HCT116 (cell line): ENCODE results near the gene SSTR5. TPM values are rescaled to one million over a fixed set of nuclear protein-coding genes. Genes with fewer than 3 reads are reported as not detected.

Source experiments
- ATAC-seq: fragments of 200-7000 bp; cut with Tn5 transposase; 2 replicates; pipeline ENCODE4 v1.9.1; 2020; ENCODE audit warnings: mild to moderate bottlenecking, moderate library complexity
- BruUV-seq: library from RNA; stranded (reverse); fragments of 400-500 nt; replicated peaks from 2 replicates; lab custom pipeline; 2021; lab: Mats Ljungman, UMichigan
- CTCF ChIA-PET: fragments of 300-600 bp; sonication (Branson Sonifier 250); formaldehyde crosslinking; loops from one replicate; lab custom pipeline; 2021; ENCODE audit warnings: antibody characterized with exemption; lab: Charles Lee
- POLR2A ChIA-PET: fragments of 300-600, 350-600 bp; sonication (Branson Sonifier 250); formaldehyde crosslinking; loops from one replicate; lab custom pipeline; 2021; ENCODE audit warnings: antibody characterized with exemption; lab: Charles Lee
- RAD21 ChIA-PET, 2 experiments: fragments of 300-600 bp; sonication (Branson Sonifier 250); formaldehyde crosslinking; loops; one replicate each; lab custom pipeline; 2023; ENCODE audit warnings: low total read pairs in 2 of 2; ENCODE audit not compliant: uncharacterized antibody in 2 of 2, unreplicated experiment in 2 of 2, low non-redundant PET in 1 of 2; lab: Charles Lee
- DNase-seq: peaks from one replicate; pipeline ENCODE4 v3.0.0-alpha.2; 2010; ENCODE audit warnings: low read depth, low spot score
- H2AFZ ChIP-seq: fragments of 200-600 bp; shearing (Covaris generic), sonication (generic); 2 replicates; pipeline ENCODE4 v1.6.1; 2017; ENCODE audit warnings: low read depth, mixed run types, mixed read lengths, antibody characterized with exemption, low read length; ENCODE audit not compliant: poor library complexity, severe bottlenecking
- H3K27ac ChIP-seq: 2 replicates; pipeline ENCODE4 v1.5.1; 2012; ENCODE audit warnings: low read depth, low read length
- H3K27me3 ChIP-seq: fragments of 200-600 bp; sonication (generic); 2 replicates; pipeline ENCODE4 v1.6.1; 2016; ENCODE audit warnings: mixed run types, low read length, mixed read lengths; ENCODE audit not compliant: insufficient read depth
- H3K36me3 ChIP-seq, 2 experiments: fragments of 200-500 bp in 1 of 2; fragments of 200-600 bp in 1 of 2; sonication (Bioruptor generic) in 1 of 2; sonication (generic) in 1 of 2; 2 replicates each; pipeline versions ENCODE4 v1.5.1 to v1.6.1; 2014 to 2016; ENCODE audit warnings: low read length in 2 of 2, inconsistent platforms in 1 of 2, mixed read lengths in 1 of 2, mixed run types in 1 of 2; ENCODE audit not compliant: insufficient read depth in 2 of 2, control insufficient read depth in 1 of 2
- H3K4me1 ChIP-seq, 2 experiments: fragments of 200-600 bp in 1 of 2; sonication (generic) in 1 of 2; 2 replicates each; pipeline versions ENCODE4 v1.5.1 to v1.6.1; 2012 to 2017; ENCODE audit warnings: low read length in 2 of 2, inconsistent platforms in 1 of 2, mild to moderate bottlenecking in 1 of 2, mixed read lengths in 1 of 2, mixed run types in 1 of 2, moderate library complexity in 1 of 2; ENCODE audit not compliant: insufficient read depth in 2 of 2, control insufficient read depth in 1 of 2
- H3K4me2 ChIP-seq: fragments of 200-600 bp; sonication (generic); 2 replicates; pipeline ENCODE4 v1.6.1; 2017; ENCODE audit warnings: mixed run types, low read length, mixed read lengths
- H3K4me3 ChIP-seq, 2 experiments: fragments of 200-600 bp in 1 of 2; sonication (generic) in 1 of 2; replicated peaks in 1 of 2; 2 replicates each; pipeline ENCODE4 v1.5.1; 2011 to 2016; ENCODE audit warnings: low read length in 2 of 2, control low read depth in 1 of 2, low read depth in 1 of 2, mild to moderate bottlenecking in 1 of 2, mixed read lengths in 1 of 2, mixed run types in 1 of 2
- H3K79me2 ChIP-seq: fragments of 200-600 bp; sonication (generic); 2 replicates; pipeline ENCODE4 v1.6.1; 2017; ENCODE audit warnings: mild to moderate bottlenecking, mixed run types, low read length, moderate library complexity, mixed read lengths; ENCODE audit not compliant: insufficient read depth
- H3K9ac ChIP-seq: fragments of 200-600 bp; sonication (generic); 2 replicates; pipeline ENCODE4 v1.6.1; 2016; ENCODE audit warnings: low read length, mixed read lengths
- H3K9me2 ChIP-seq: fragments of 200-600 bp; sonication (generic), shearing (Covaris generic); 2 replicates; pipeline ENCODE4 v1.6.1; 2017; ENCODE audit warnings: mixed run types, mild to moderate bottlenecking, moderate library complexity; ENCODE audit not compliant: insufficient read depth
- H3K9me3 ChIP-seq, 2 experiments: fragments of 200-500 bp in 1 of 2; fragments of 200-600 bp in 1 of 2; sonication (Bioruptor generic) in 1 of 2; sonication (generic) in 1 of 2; 2 replicates each; pipeline ENCODE4 v1.6.1; 2014 to 2017; ENCODE audit warnings: low read length in 2 of 2, mixed read lengths in 2 of 2, inconsistent platforms in 1 of 2, low read depth in 1 of 2, mild to moderate bottlenecking in 1 of 2, mixed run types in 1 of 2, moderate library complexity in 1 of 2; ENCODE audit not compliant: control insufficient read depth in 1 of 2, insufficient read depth in 1 of 2
- H4K20me1 ChIP-seq: fragments of 200-600 bp; sonication (generic), shearing (Covaris generic); 2 replicates; pipeline ENCODE4 v1.6.1; 2017; ENCODE audit warnings: mixed run types, mild to moderate bottlenecking, moderate library complexity; ENCODE audit not compliant: insufficient read depth
- CBX3 ChIP-seq: IDR thresholded peaks from 2 replicates; pipeline ENCODE4 v1.6.1; 2012; ENCODE audit warnings: low read depth
- CTCF ChIP-seq, 3 experiments: fragments of 200-600 bp in 1 of 3; sonication (generic) in 1 of 3; IDR thresholded peaks in 2 of 3; conservative IDR thresholded peaks in 1 of 3; 2 replicates each; pipeline ENCODE4 v1.5.1; 2012 to 2017; ENCODE audit warnings: low read depth in 2 of 3, low read length in 2 of 3, antibody characterized with exemption in 1 of 3, borderline replicate concordance in 1 of 3, control low read depth in 1 of 3, mild to moderate bottlenecking in 1 of 3, mixed read lengths in 1 of 3, mixed run types in 1 of 3, moderate library complexity in 1 of 3; ENCODE audit not compliant: insufficient read depth in 1 of 3
- JUND ChIP-seq: IDR thresholded peaks from 2 replicates; pipeline ENCODE4 v1.6.1; 2012
- POLR2AphosphoS5 ChIP-seq: IDR thresholded peaks from 2 replicates; pipeline ENCODE4 v1.6.1; 2011; ENCODE audit warnings: mild to moderate bottlenecking, low read depth, low read length, moderate library complexity
- RAD21 ChIP-seq: IDR thresholded peaks from 2 replicates; pipeline ENCODE4 v1.6.1; 2012; ENCODE audit warnings: low read depth, mild to moderate bottlenecking
- SIN3A ChIP-seq: IDR thresholded peaks from 2 replicates; pipeline ENCODE4 v1.6.1; 2012; ENCODE audit warnings: low read depth
- SP1 ChIP-seq: IDR thresholded peaks from 2 replicates; pipeline ENCODE4 v1.6.1; 2012; ENCODE audit warnings: low read depth
- TCF7L2 ChIP-seq: IDR thresholded peaks from 2 replicates; pipeline ENCODE4 v1.7.0; 2011; ENCODE audit warnings: borderline replicate concordance, inconsistent platforms; ENCODE audit not compliant: insufficient read depth, insufficient read length; ENCODE audit errors: extremely low read depth
- ZBTB33 ChIP-seq: IDR thresholded peaks from 2 replicates; pipeline ENCODE4 v1.6.1; 2011; ENCODE audit warnings: mild to moderate bottlenecking, low read length, moderate library complexity; ENCODE audit not compliant: insufficient replicate concordance; ENCODE audit errors: extremely low read depth
- intact Hi-C: fragments of 100-400 bp; cut with micrococcal nuclease; formaldehyde crosslinking; loops from 2 replicates; pipeline ENCODE4 v1.10.0; 2022
- total RNA-seq: library from RNA; stranded (reverse); gene quantifications from one replicate; pipeline ENCODE4 v1.2.1, GENCODE V29; 2021; ENCODE audit not compliant: unreplicated experiment

The SSTR5 gene
- total RNA-seq, 1 experiment from 2014 or later: 7.2 TPM

- RAD21 ChIA-PET: interaction anchor here in 1 of 2 experiments (1.2 kb wide), 1 partner anchor 37 kb away, joined by 3 read pairs; no protein-coding TSS in a partner anchor
- Histone ChIP-seq H3K9me3 (no peaks in the 10 kb centered on the region), H3K36me3 (no peaks in the 10 kb centered on the region), H2AFZ (no peak overlapping the region), H4K20me1 (no peaks in the 10 kb centered on the region), H3K9me2 (no peaks in the 10 kb centered on the region), H3K27ac (peak overlapping the region; percentile 77), H3K27me3 (no peaks in the 10 kb centered on the region), H3K4me3 (no peak overlapping the region), H3K9ac (no peak overlapping the region), H3K79me2 (no peaks in the 10 kb centered on the region), H3K4me1 (peaks cover 29 to 69% of the 10 kb centered on the region in 2 experiments), H3K4me2 (no peak overlapping the region)
- BruUV-seq: no TSS peak
- intact Hi-C loops: no loop called here
- POLR2A ChIA-PET: no interaction called here
- TF ChIP-seq CBX3 (no peak), SP1 (no peak), ZBTB33 (no peak), POLR2AphosphoS5 (no peak)
- ATAC-seq (no peak), DNase-seq (no peak)
- CTCF ChIA-PET: no interaction called here
Observed at GRCh38 chr16:1094124-1094479, 21.6 kb downstream of the SSTR5 start.

GRCh38 chr16:1094601-1095449 lies 22.3 kb downstream of the SSTR5 start:
- Histone ChIP-seq H3K9me2 (no peaks in the 10 kb centered on the region), H2AFZ (no peak overlapping the region), H3K4me1 (peaks cover 28 to 69% of the 10 kb centered on the region in 2 experiments), H3K4me3 (no peak overlapping the region), H3K27me3 (no peaks in the 10 kb centered on the region), H3K79me2 (no peaks in the 10 kb centered on the region), H3K4me2 (0 out of 2 replicates have a peak overlapping the region, but pooled peaks have one; percentile 21), H4K20me1 (no peaks in the 10 kb centered on the region), H3K36me3 (no peaks in the 10 kb centered on the region), H3K27ac (peak overlapping the region; percentile 25; the same call in 1 of the 2 replicates), H3K9me3 (no peaks in the 10 kb centered on the region), H3K9ac (no peak overlapping the region)
- BruUV-seq: no TSS peak
- no peak for TF ChIP-seq RAD21
- TF ChIP-seq CTCF (IDR thresholded peaks at IDR 0.05 in 2 of 3, conservative IDR thresholded peaks at IDR 0.05 in 1 of 3; ENCODE audit: borderline replicate concordance in 1 of 3, insufficient read depth in 1 of 3, low read depth in 2 of 3, low read length in 2 of 3): no peak
- TF ChIP-seq JUND: no peak
- no peak for TF ChIP-seq SIN3A
- no peak for TF ChIP-seq TCF7L2
- intact Hi-C loops: no loop called here
- ATAC-seq (no peak), DNase-seq (no peak)
- POLR2A ChIA-PET: no interaction called here
- CTCF ChIA-PET: no interaction called here
- RAD21 ChIA-PET: no interaction called here
